Activated CD8-positive, alpha-beta memory T cell treated with anti-CD3 and anti-CD28 coated beads, Interleukin-2, amount 50 U/mL, for 24 hours (primary cell): ENCODE data around the gene CREB3L2.
"Not testable (repeated sequence)": the region's sequence is repeated elsewhere in the genome, so short reads cannot be mapped to it uniquely, and the experiment has no call there.

Experiments used
- DNase-seq: peaks from one replicate; pipeline ENCODE4 v3.0.0-alpha.2; 2020; ENCODE audit errors: extremely low read depth

CREB3L2 gene

DNA sequence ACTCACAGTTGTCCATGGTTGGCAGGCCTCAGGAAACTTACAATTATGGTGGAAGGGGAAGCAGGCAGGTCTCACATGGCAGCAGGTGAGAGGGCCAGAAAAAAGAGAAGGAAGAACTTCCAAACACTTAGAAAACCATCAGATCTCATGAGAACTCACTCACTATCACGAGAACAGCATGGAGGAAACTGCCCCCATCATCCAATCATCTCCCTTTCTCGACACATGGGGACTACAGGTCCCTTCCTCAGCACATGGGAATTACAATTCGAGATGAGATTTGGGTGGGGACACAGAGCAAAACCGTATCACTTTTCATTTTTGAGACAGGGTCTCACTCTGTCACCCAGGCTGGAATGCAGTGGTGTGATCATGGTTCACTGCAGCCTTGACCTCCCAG is 12.3 kb upstream of the CREB3L2 start:
- not testable (repeated sequence) for DNase-seq

DNA sequence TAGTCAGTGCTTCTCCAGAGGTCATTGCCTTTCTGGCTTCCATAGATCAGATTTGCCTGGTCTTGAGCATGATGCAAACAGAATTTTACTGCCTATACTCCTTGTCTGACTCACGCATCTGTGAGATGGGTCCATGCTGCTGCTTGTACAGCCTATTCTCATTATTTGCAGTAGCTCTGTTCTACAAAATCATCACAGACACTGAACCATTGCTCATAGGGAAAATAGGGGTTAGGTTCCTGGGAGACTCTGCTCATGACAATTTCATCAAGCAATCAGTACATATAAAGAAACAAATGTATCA is 7.4 kb upstream of the CREB3L2 start:
- DNase-seq: no peak

DNA sequence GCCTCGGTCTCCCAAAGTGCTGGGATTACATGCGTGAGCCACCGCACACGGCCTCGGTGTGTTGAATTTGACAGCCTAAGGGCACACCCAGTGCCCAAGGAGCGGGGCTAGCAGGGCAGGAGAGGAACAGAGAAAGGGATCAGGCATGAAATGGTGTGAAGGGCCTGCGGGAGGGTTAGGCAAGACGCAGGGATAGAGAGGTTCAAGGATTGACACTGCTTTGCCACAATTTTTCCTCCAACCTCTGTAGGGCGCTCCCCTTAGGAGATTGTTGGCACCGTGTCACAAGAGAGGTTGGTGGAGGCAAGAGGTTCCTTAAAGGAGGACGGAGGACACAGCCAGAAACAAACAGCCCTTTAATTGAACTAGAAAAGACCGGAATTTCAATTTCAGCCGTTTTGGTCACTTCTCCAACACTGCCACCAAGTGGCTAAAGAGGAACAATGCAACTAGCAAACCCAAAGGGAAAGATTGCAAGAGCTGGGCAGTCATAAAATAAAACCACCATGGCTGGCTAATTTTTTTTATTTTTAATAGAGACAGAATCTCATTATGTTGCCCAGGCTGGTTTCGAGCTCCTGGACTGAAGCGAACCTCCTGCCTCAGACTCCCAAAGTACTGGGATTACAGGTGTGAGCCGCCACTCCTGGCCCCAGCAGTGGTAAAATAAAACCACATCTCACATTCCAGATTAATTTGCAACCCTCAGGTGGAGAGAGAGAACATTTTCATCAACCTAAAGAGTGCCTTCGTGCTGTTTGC is 6.9 kb upstream of the CREB3L2 start:
- no peak for DNase-seq

GRCh38 chr7:138008019-138008587 is 6.2 kb upstream of the CREB3L2 start:
- no peak for DNase-seq

DNA sequence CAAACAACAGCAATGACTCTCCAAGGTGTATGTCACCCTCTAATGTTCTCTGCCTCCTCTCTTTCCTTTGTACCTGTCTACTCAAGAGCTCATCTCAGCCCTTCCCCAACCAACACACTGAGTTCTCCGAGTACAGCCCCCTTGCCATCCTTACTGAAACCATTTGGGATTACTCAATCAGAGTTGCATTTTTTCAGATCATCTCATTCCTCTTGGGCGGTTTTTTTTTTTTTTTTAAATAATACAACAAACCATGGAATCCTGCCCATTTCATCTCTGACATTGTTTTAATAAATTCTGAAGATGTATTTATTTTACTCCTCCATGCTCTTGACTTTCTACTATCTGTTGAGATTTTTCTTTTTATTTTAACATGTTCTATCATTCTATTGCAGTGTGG is 4.2 kb upstream of the CREB3L2 start:
- DNase-seq: no peak

DNA sequence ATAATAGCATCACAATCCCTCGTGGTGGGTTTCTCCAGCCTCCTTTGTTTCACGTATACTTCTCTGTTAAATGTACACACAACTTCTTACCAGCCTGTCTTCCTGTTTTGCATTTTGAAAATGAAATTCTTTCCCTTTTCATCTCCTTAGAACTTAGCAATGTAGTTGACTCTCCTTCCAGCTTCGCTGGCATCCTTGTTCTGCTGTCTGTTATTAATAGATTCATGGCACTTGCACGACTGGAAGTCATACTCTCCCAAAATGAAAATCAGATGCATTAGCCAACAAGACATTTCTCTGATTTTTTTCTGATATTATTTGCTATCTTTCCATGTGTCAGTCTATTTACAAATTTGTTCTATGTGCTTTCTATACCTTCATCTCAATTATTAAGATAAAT is 3.0 kb upstream of the CREB3L2 start:
- no peak for DNase-seq

- no peak for DNase-seq
These were observed 2.2 kb upstream of the CREB3L2 start for GRCh38 chr7:138004046-138004445.

DNA sequence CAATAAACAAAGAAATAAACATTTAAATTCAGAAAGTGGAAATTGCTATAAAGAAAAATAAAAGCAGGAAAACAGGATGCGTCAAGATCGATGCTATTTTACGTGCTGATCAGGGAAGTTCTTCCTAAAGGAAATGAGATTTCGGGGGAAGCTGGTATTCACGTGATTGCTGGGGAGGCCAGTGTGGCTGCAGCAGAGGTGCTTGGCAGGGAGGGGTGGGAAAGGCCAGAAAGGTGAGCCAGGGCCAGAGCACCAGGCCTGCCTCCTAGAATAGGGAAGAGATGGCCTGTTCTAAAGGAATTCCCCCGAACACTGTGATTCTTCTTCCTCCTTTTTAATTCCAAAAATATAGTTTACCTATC is 923 bp upstream of the CREB3L2 start:
- DNase-seq: no peak

DNA sequence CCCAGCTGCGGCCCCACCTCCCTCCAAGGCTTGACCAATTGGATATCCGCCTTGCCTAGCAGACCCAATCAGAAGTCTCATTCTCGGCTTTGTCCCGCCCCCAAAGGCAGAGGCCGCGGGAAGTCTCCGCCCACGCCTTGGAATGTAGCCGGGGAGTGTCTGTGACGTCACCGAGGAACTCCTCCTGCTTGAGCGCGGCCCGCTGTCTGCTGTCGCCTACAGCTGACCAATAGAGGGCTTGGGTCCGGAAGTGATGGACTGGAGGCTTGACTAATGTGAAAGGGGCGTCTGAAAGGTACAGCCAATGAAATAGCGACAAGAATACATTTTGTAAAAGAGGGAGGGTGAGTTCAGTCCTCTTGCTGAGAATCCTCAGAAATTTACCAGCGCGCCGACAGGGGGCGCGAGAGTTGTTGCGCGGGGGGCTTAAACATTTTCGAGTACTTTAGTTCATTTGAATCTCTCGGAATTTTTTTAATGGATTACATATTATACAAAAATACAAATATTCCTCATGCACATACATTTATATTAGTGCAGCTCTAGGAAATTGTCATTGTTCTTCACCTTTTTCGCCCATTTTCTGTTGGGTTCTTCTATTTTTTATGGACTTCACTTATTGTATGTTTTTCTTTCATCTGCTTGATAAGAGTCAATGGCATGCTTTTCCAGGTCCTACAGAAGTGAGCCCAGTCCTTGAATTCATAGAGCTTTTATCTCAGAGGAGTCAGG is 376 bp upstream of the CREB3L2 start:
- DNase-seq: peak; percentile 97

- DNase-seq: no peak
These were observed 1.7 kb downstream of the CREB3L2 start for GRCh38 chr7:138000081-138000701.

- DNase-seq: no peak
These were observed 2.3 kb downstream of the CREB3L2 start for GRCh38 chr7:137999496-138000080.

DNA sequence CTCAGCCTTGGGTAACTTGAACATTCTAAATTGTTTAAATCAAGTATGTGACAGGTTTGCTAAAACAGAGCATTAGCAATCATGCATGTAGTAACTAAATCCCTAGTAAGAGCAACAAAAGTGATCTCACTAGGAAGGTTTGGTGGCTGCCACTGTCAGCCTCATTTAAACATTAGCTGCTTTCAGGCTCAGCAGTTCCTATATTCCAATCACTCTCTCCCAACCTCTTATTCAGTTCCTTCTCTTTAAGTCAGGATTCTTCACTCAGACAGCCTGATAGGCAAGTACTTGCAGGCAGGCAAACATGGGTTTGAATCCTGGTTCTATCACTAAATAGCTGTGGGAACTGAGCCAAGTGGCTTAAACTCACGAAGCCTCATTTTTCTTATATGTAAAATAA is 3.6 kb downstream of the CREB3L2 start:
- no peak for DNase-seq

DNA sequence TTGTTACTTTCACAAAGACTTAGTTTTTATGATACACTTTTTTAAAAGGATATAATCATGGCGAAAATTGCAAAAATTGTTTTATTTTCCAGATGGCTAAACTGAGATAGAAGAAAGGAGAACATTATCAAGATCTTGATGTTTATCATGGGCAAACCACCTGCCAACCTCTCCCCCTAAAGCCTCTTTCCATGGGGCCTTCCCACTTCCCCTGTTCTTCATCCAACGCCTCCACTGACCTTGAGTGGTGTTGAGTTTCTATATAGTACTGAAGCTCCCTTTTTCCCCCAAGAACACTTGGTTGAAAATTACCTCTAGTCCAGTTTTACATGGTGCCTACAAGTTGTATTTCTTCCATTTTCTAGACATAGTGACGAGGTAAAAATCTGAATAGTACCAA is 5.0 kb downstream of the CREB3L2 start:
- DNase-seq: no peak

- no peak for DNase-seq
These were observed 5.5 kb downstream of the CREB3L2 start for GRCh38 chr7:137996386-137996851.

GRCh38 chr7:137994216-137994615 is 7.7 kb downstream of the CREB3L2 start:
- no peak for DNase-seq

- no peak for DNase-seq
These were observed 8.5 kb downstream of the CREB3L2 start for GRCh38 chr7:137993395-137993743.

- DNase-seq: no peak
These were observed 9.1 kb downstream of the CREB3L2 start for GRCh38 chr7:137992550-137993394.

- no peak for DNase-seq
These were observed 9.8 kb downstream of the CREB3L2 start for GRCh38 chr7:137992104-137992549.

GRCh38 chr7:137990251-137990941 is 11.5 kb downstream of the CREB3L2 start:
- no peak for DNase-seq

- no peak for DNase-seq
These were observed 12.3 kb downstream of the CREB3L2 start for GRCh38 chr7:137989590-137989989.

- DNase-seq: no peak
These were observed 12.8 kb downstream of the CREB3L2 start for GRCh38 chr7:137989094-137989493.
